Measurements from ENCODE around the gene GARIN1A. TPM values are rescaled to one million over a fixed set of nuclear protein-coding genes. Genes with fewer than 3 reads are reported as not detected.

GARIN1A gene
- total and polyA plus RNA-seq, 7 experiments from 2014 or later = 0.70 to 2.8 (median 1.8) TPM; not detected in 2

DNA sequence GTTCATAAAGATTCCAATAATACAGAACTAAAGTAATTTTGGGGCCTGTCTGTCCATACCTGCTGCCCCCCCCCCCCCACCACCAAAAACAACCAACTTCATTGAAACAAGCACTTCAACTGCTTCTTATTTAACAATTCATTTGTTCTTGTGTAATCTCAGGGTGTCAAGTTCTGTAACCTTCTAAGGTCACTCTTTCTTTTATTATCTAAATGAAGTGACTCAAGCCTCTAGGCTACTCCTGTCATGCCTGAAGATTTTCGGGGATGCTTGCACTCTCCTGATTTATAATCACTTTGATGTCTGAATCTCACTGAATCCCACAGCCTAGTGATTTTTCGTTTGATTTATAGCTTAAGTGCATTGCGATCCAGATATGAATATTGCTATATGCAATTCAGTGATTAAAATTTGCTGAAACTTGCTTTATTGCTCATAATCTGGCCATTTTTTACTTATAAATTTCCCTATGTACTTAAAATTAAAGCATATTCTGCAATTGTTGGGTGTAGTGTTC is 27.2 kb downstream of the GARIN1A start:
- no peak overlapping the region for H3K4me3 ChIP-seq (ENCODE audit: low read length)
- DNase-seq = no peak
- no peak overlapping the region for H3K4me3 Mint-ChIP-seq
- no peaks in the 10 kb centered on the region for H3K36me3 ChIP-seq (ENCODE audit: control insufficient read depth in 2 of 3, insufficient read depth in 3 of 3, low read length in 3 of 3)
- H3K36me3 Mint-ChIP-seq = peaks cover 0 to 4% (median 0%) of the 10 kb centered on the region in 5 donors
- H3K4me1 ChIP-seq (ENCODE audit: control insufficient read depth in 2 of 2, insufficient read depth in 2 of 2, low read length in 2 of 2) = peaks cover 0 to 4% of the 10 kb centered on the region in 2 donors
- CTCF ChIA-PET = no interaction called here
- POLR2A ChIA-PET = no interaction called here
- H3K9me3 Mint-ChIP-seq = peaks cover 0 to 2% (median 0%) of the 10 kb centered on the region in 11 donors
- intact Hi-C loops (cut with micrococcal nuclease) = no loop called here
- H3K27me3 Mint-ChIP-seq = peaks cover 47 to 79% (median 59%) of the 10 kb centered on the region in 5 donors
- no peak overlapping the region for H3K27ac Mint-ChIP-seq
- no peak overlapping the region for H3K27ac ChIP-seq (ENCODE audit: low read depth, low read length)
- peaks cover 5 to 14% (median 10%) of the 10 kb centered on the region in 7 donors for H3K4me1 Mint-ChIP-seq
- peaks cover 8 to 22% of the 10 kb centered on the region in 2 donors for H3K27me3 ChIP-seq (ENCODE audit: control insufficient read depth in 2 of 2, insufficient read depth in 2 of 2, low read length in 2 of 2)
- no peaks in the 10 kb centered on the region for H3K9me3 ChIP-seq (ENCODE audit: control insufficient read depth in 2 of 3, low read length in 3 of 3)
- ATAC-seq = no peak

GRCh38 chr7:128699895-128700294 is 27.8 kb downstream of the GARIN1A start:
- POLR2A ChIA-PET = no interaction called here
- peaks cover 8 to 22% of the 10 kb centered on the region in 2 donors for H3K27me3 ChIP-seq (ENCODE audit: control insufficient read depth in 2 of 2, insufficient read depth in 2 of 2, low read length in 2 of 2)
- Mint-ChIP-seq H3K4me1 (peaks cover 5 to 14% (median 10%) of the 10 kb centered on the region in 7 donors), H3K36me3 (peaks cover 0 to 4% (median 0%) of the 10 kb centered on the region in 5 donors), H3K27me3 (peaks cover 47 to 77% (median 59%) of the 10 kb centered on the region in 5 donors), H3K27ac (no peak overlapping the region), H3K9me3 (peaks cover 0 to 2% (median 0%) of the 10 kb centered on the region in 11 donors), H3K4me3 (no peak overlapping the region)
- ATAC-seq = no peak
- H3K4me3 ChIP-seq (ENCODE audit: low read length) = no peak overlapping the region
- H3K4me1 ChIP-seq (ENCODE audit: control insufficient read depth in 2 of 2, insufficient read depth in 2 of 2, low read length in 2 of 2) = peaks cover 0 to 4% of the 10 kb centered on the region in 2 donors
- H3K27ac ChIP-seq (ENCODE audit: low read depth, low read length) = no peak overlapping the region
- intact Hi-C loops (cut with micrococcal nuclease) = no loop called here
- H3K9me3 ChIP-seq (ENCODE audit: control insufficient read depth in 2 of 3, low read length in 3 of 3) = no peaks in the 10 kb centered on the region
- H3K36me3 ChIP-seq (ENCODE audit: control insufficient read depth in 2 of 3, insufficient read depth in 3 of 3, low read length in 3 of 3) = no peaks in the 10 kb centered on the region
- CTCF ChIA-PET = no interaction called here
- no peak for DNase-seq

DNA sequence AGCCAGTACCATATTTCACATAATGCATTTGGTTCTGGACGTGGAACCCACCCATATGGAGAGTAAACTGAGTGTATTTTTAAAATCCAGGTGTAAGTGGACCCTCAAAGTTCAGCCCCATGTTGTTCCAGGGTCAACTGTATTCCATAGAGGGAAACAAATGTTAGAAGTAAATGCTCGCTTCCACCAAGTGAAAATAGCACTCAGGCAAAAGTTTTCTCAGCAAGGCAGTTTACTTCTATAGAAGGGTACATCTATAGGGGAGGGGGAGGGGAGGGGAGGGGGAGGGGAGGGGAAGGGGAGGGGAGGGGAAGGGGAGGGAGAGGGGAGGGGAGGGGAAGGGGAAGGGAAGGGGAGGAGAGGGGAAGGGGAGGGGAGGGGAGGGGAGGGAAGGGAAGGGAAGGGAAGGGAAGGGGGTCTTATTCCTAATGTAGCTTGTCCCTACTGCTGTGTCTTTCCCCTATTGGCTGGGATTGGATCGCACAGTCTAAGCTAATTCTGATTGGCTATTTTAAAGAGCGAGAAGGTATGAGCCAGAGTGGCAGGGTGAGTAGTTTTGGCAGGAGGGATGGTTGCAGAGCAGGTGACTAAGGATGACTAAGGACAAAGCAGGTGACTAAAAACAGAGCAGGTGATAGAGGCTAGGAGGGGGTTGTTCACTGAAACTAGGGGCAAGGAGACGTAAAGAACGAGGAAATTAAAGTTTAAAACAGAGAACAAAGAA is 29.1 kb downstream of the GARIN1A start:
- no peak for ATAC-seq
- H3K4me1 ChIP-seq (ENCODE audit: control insufficient read depth in 2 of 2, insufficient read depth in 2 of 2, low read length in 2 of 2) = peaks cover 0 to 4% of the 10 kb centered on the region in 2 donors
- H3K4me3 Mint-ChIP-seq = no peak overlapping the region
- H3K27me3 ChIP-seq (ENCODE audit: control insufficient read depth in 2 of 2, insufficient read depth in 2 of 2, low read length in 2 of 2) = peaks cover 8 to 22% of the 10 kb centered on the region in 2 donors
- POLR2A ChIA-PET = no interaction called here
- no peak overlapping the region for H3K4me3 ChIP-seq (ENCODE audit: low read length)
- H3K27ac Mint-ChIP-seq = no peak overlapping the region
- peaks cover 44 to 75% (median 51%) of the 10 kb centered on the region in 5 donors for H3K27me3 Mint-ChIP-seq
- CTCF ChIA-PET = no interaction called here
- intact Hi-C loops (cut with micrococcal nuclease) = no loop called here
- peaks cover 0 to under 1% (median 0%) of the 10 kb centered on the region in 11 donors for H3K9me3 Mint-ChIP-seq
- H3K36me3 Mint-ChIP-seq = peaks cover 0 to 4% (median 0%) of the 10 kb centered on the region in 5 donors
- H3K9me3 ChIP-seq (ENCODE audit: control insufficient read depth in 2 of 3, low read length in 3 of 3) = no peaks in the 10 kb centered on the region
- no peak for DNase-seq
- peaks cover 5 to 14% (median 10%) of the 10 kb centered on the region in 7 donors for H3K4me1 Mint-ChIP-seq
- H3K27ac ChIP-seq (ENCODE audit: low read depth, low read length) = no peak overlapping the region
- H3K36me3 ChIP-seq (ENCODE audit: control insufficient read depth in 2 of 3, insufficient read depth in 3 of 3, low read length in 3 of 3) = no peaks in the 10 kb centered on the region

- intact Hi-C loops (cut with micrococcal nuclease) = no loop called here
- ATAC-seq (no peak), DNase-seq (no peak)
- Histone ChIP-seq H3K9me3 (ENCODE audit: control insufficient read depth in 2 of 3, low read length in 3 of 3) (no peaks in the 10 kb centered on the region), H3K27ac (ENCODE audit: low read depth, low read length) (no peak overlapping the region), H3K27me3 (ENCODE audit: control insufficient read depth in 2 of 2, insufficient read depth in 2 of 2, low read length in 2 of 2) (peaks cover 0 to 2% of the 10 kb centered on the region in 2 donors), H3K4me3 (ENCODE audit: low read length) (no peak overlapping the region), H3K4me1 (ENCODE audit: control insufficient read depth in 2 of 2, insufficient read depth in 2 of 2, low read length in 2 of 2) (no peaks in the 10 kb centered on the region), H3K36me3 (ENCODE audit: control insufficient read depth in 2 of 3, insufficient read depth in 3 of 3, low read length in 3 of 3) (no peaks in the 10 kb centered on the region)
- CTCF ChIA-PET = no interaction called here
- H3K36me3 Mint-ChIP-seq = peaks cover 0 to 4% (median 0%) of the 10 kb centered on the region in 5 donors
- H3K27me3 Mint-ChIP-seq = peaks cover 20 to 54% (median 26%) of the 10 kb centered on the region in 5 donors
- POLR2A ChIA-PET = no interaction called here
- no peak overlapping the region for H3K27ac Mint-ChIP-seq
- peaks cover 0 to 3% (median 0%) of the 10 kb centered on the region in 7 donors for H3K4me1 Mint-ChIP-seq
- no peak overlapping the region for H3K4me3 Mint-ChIP-seq
- no peaks in the 10 kb centered on the region for H3K9me3 Mint-ChIP-seq
Observed at GRCh38 chr7:128703609-128704241, 31.6 kb downstream of the GARIN1A start.

- DNase-seq (no peak), ATAC-seq (no peak)
- no peaks in the 10 kb centered on the region for H3K4me1 ChIP-seq (ENCODE audit: control insufficient read depth in 2 of 2, insufficient read depth in 2 of 2, low read length in 2 of 2)
- no peaks in the 10 kb centered on the region for H3K9me3 Mint-ChIP-seq
- no peak overlapping the region for H3K4me3 ChIP-seq (ENCODE audit: low read length)
- peaks cover 0 to 2% (median 0%) of the 10 kb centered on the region in 7 donors for H3K4me1 Mint-ChIP-seq
- no peaks in the 10 kb centered on the region for H3K36me3 Mint-ChIP-seq
- no peak overlapping the region for H3K27ac Mint-ChIP-seq
- H3K27ac ChIP-seq (ENCODE audit: low read depth, low read length) = no peak overlapping the region
- no peaks in the 10 kb centered on the region for H3K36me3 ChIP-seq (ENCODE audit: control insufficient read depth in 2 of 3, insufficient read depth in 3 of 3, low read length in 3 of 3)
- ChIA-PET POLR2A (no interaction called here), CTCF (no interaction called here)
- no peaks in the 10 kb centered on the region for H3K27me3 ChIP-seq (ENCODE audit: control insufficient read depth in 2 of 2, insufficient read depth in 2 of 2, low read length in 2 of 2)
- no peaks in the 10 kb centered on the region for H3K9me3 ChIP-seq (ENCODE audit: control insufficient read depth in 2 of 3, low read length in 3 of 3)
- H3K4me3 Mint-ChIP-seq = no peak overlapping the region
- peaks cover under 1 to 38% (median 7%) of the 10 kb centered on the region in 5 donors for H3K27me3 Mint-ChIP-seq
- intact Hi-C loops (cut with micrococcal nuclease) = no loop called here
Observed at GRCh38 chr7:128705891-128706333, 33.8 kb downstream of the GARIN1A start.

- Histone ChIP-seq H3K27me3 (ENCODE audit: control insufficient read depth in 2 of 2, insufficient read depth in 2 of 2, low read length in 2 of 2) (no peaks in the 10 kb centered on the region), H3K4me1 (ENCODE audit: control insufficient read depth in 2 of 2, insufficient read depth in 2 of 2, low read length in 2 of 2) (no peaks in the 10 kb centered on the region), H3K4me3 (ENCODE audit: low read length) (no peak overlapping the region), H3K36me3 (ENCODE audit: control insufficient read depth in 2 of 3, insufficient read depth in 3 of 3, low read length in 3 of 3) (no peaks in the 10 kb centered on the region), H3K27ac (ENCODE audit: low read depth, low read length) (no peak overlapping the region), H3K9me3 (ENCODE audit: control insufficient read depth in 2 of 3, low read length in 3 of 3) (no peaks in the 10 kb centered on the region)
- ATAC-seq = no peak
- intact Hi-C loops (cut with micrococcal nuclease) = no loop called here
- no peak overlapping the region for H3K4me3 Mint-ChIP-seq
- DNase-seq = no peak
- ChIA-PET CTCF (no interaction called here), POLR2A (interaction anchor here (0.6 kb wide), 1 partner anchor 334 kb away, joined by 4 read pairs; no protein-coding TSS in a partner anchor)
- H3K36me3 Mint-ChIP-seq = no peaks in the 10 kb centered on the region
- H3K4me1 Mint-ChIP-seq = peaks cover 0 to 2% (median 0%) of the 10 kb centered on the region in 7 donors
- peaks cover 0 to 4% (median 0%) of the 10 kb centered on the region in 11 donors for H3K9me3 Mint-ChIP-seq
- peaks cover 0 to 25% (median 5%) of the 10 kb centered on the region in 5 donors for H3K27me3 Mint-ChIP-seq
- no peak overlapping the region for H3K27ac Mint-ChIP-seq
Observed at GRCh38 chr7:128707752-128708151, 35.7 kb downstream of the GARIN1A start.

Data from naive thymus-derived CD4-positive, alpha-beta T cell (primary cell).